ENCODE results near the gene BAIAP2L1.
A peak's percentile ranks its signal among the peaks of the same experiment; 100 is the strongest.

BAIAP2L1 gene

DNA sequence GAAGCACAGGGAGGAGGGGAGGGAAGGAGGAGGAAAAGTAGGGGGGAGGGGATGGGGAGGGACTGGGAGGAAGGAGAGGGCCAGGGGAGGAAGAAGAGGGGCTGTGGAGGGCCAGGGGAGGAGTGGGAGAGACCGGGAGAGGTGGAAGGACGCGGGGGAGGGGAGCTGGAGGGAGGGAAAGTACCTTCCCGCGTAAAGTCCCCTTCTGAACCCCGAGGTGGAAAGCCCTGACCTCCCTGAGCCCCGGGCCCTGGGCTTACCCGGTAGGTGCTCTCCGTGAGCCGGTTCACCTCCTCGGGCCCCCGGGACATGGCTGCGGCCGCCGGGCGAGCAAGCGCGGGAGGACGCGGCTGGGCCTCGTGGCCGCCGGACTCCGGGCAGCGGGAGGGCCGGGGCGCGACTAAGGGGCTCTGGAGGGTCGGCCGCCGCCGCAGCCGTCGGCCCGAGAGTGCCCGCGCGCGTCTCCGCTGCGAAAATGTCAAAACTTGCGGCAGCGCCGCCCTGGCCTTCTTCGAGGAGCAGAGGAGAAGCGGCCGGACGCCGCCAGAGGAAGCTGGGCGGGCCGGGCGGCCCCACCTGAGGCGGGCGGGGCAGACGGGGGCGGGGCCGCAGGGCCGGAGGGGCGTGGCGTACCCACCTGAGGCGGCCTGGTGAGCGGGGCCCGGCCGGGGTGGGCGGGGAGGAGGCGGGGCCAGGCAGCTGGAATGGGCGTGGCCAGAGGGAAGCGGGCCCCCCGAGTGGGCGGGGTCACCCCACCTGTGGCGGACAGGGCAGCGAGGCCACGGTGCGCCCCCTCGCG lies at the start of gene BAIAP2L1 (continued):
- TF ChIP-seq ZSCAN23 (tag by site-specific recombination; IDR thresholded peaks at IDR 0.05): 0 out of 2 replicates have a peak, but pooled peaks have one; percentile 26
- TF ChIP-seq, protein P1, sequence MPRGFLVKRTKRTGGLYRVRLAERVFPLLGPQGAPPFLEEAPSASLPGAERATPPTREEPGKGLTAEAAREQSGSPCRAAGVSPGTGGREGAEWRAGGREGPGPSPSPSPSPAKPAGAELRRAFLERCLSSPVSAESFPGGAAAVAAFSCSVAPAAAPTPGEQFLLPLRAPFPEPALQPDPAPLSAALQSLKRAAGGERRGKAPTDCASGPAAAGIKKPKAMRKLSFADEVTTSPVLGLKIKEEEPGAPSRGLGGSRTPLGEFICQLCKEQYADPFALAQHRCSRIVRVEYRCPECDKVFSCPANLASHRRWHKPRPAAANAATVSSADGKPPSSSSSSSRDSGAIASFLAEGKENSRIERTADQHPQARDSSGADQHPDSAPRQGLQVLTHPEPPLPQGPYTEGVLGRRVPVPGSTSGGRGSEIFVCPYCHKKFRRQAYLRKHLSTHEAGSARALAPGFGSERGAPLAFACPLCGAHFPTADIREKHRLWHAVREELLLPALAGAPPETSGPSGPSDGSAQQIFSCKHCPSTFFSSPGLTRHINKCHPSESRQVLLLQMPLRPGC (tag by site-specific recombination; IDR thresholded peaks at IDR 0.05): no peak
- no peak for TF ChIP-seq SP7 (tag by site-specific recombination; IDR thresholded peaks at IDR 0.05)
- 0 out of 2 replicates have a peak, but pooled peaks have one; percentile 62 for TF ChIP-seq KLF16 (tag by site-specific recombination; IDR thresholded peaks at IDR 0.05)
- no peak; the same call in none of the 2 replicates for TF ChIP-seq MZF1 (tag by site-specific recombination; IDR thresholded peaks at IDR 0.05; ENCODE audit: borderline replicate concordance)
- peak; percentile 56 for TF ChIP-seq GLIS2 (tag by site-specific recombination; IDR thresholded peaks at IDR 0.05)
- TF ChIP-seq ZNF223 (tag by site-specific recombination; IDR thresholded peaks at IDR 0.05): no peak
- TF ChIP-seq, protein P2, sequence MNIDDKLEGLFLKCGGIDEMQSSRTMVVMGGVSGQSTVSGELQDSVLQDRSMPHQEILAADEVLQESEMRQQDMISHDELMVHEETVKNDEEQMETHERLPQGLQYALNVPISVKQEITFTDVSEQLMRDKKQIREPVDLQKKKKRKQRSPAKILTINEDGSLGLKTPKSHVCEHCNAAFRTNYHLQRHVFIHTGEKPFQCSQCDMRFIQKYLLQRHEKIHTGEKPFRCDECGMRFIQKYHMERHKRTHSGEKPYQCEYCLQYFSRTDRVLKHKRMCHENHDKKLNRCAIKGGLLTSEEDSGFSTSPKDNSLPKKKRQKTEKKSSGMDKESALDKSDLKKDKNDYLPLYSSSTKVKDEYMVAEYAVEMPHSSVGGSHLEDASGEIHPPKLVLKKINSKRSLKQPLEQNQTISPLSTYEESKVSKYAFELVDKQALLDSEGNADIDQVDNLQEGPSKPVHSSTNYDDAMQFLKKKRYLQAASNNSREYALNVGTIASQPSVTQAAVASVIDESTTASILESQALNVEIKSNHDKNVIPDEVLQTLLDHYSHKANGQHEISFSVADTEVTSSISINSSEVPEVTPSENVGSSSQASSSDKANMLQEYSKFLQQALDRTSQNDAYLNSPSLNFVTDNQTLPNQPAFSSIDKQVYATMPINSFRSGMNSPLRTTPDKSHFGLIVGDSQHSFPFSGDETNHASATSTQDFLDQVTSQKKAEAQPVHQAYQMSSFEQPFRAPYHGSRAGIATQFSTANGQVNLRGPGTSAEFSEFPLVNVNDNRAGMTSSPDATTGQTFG (tag by site-specific recombination; IDR thresholded peaks at IDR 0.05; ENCODE audit: borderline replicate concordance): no peak
- peak; percentile 96 for TF ChIP-seq KLF9 (tag by site-specific recombination; IDR thresholded peaks at IDR 0.05; ENCODE audit: low read depth)
- 0 out of 2 replicates have a peak, but pooled peaks have one; percentile 12 for TF ChIP-seq ZNF629 (tag by site-specific recombination; IDR thresholded peaks at IDR 0.05)
- TF ChIP-seq, protein P3, sequence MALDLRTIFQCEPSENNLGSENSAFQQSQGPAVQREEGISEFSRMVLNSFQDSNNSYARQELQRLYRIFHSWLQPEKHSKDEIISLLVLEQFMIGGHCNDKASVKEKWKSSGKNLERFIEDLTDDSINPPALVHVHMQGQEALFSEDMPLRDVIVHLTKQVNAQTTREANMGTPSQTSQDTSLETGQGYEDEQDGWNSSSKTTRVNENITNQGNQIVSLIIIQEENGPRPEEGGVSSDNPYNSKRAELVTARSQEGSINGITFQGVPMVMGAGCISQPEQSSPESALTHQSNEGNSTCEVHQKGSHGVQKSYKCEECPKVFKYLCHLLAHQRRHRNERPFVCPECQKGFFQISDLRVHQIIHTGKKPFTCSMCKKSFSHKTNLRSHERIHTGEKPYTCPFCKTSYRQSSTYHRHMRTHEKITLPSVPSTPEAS (tag by site-specific recombination; IDR thresholded peaks at IDR 0.05): no peak
- peak; percentile 48; the same call in 1 of the 2 replicates for TF ChIP-seq ZNF596 (tag by site-specific recombination; IDR thresholded peaks at IDR 0.05)
- TF ChIP-seq, protein P4, sequence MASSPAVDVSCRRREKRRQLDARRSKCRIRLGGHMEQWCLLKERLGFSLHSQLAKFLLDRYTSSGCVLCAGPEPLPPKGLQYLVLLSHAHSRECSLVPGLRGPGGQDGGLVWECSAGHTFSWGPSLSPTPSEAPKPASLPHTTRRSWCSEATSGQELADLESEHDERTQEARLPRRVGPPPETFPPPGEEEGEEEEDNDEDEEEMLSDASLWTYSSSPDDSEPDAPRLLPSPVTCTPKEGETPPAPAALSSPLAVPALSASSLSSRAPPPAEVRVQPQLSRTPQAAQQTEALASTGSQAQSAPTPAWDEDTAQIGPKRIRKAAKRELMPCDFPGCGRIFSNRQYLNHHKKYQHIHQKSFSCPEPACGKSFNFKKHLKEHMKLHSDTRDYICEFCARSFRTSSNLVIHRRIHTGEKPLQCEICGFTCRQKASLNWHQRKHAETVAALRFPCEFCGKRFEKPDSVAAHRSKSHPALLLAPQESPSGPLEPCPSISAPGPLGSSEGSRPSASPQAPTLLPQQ (tag by site-specific recombination; IDR thresholded peaks at IDR 0.05): 0 out of 2 replicates have a peak, but pooled peaks have one; percentile 47
- TF ChIP-seq ZNF239 (tag by site-specific recombination; IDR thresholded peaks at IDR 0.05): no peak
- TF ChIP-seq, protein P5, sequence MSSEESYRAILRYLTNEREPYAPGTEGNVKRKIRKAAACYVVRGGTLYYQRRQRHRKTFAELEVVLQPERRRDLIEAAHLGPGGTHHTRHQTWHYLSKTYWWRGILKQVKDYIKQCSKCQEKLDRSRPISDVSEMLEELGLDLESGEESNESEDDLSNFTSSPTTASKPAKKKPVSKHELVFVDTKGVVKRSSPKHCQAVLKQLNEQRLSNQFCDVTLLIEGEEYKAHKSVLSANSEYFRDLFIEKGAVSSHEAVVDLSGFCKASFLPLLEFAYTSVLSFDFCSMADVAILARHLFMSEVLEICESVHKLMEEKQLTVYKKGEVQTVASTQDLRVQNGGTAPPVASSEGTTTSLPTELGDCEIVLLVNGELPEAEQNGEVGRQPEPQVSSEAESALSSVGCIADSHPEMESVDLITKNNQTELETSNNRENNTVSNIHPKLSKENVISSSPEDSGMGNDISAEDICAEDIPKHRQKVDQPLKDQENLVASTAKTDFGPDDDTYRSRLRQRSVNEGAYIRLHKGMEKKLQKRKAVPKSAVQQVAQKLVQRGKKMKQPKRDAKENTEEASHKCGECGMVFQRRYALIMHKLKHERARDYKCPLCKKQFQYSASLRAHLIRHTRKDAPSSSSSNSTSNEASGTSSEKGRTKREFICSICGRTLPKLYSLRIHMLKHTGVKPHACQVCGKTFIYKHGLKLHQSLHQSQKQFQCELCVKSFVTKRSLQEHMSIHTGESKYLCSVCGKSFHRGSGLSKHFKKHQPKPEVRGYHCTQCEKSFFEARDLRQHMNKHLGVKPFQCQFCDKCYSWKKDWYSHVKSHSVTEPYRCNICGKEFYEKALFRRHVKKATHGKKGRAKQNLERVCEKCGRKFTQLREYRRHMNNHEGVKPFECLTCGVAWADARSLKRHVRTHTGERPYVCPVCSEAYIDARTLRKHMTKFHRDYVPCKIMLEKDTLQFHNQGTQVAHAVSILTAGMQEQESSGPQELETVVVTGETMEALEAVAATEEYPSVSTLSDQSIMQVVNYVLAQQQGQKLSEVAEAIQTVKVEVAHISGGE (tag by site-specific recombination; conservative IDR thresholded peaks at IDR 0.05; ENCODE audit: low read depth): peak; percentile 44
- TF ChIP-seq ZNF776 (tag by site-specific recombination; IDR thresholded peaks at IDR 0.05; ENCODE audit: borderline replicate concordance): no peak
- no peak for TF ChIP-seq ZNF133 (tag by site-specific recombination; IDR thresholded peaks at IDR 0.05)
- no peak for TF ChIP-seq ZNF558 (tag by site-specific recombination; IDR thresholded peaks at IDR 0.05)
- TF ChIP-seq ZNF214 (tag by site-specific recombination; IDR thresholded peaks at IDR 0.05; ENCODE audit: borderline replicate concordance): no peak
- TF ChIP-seq ZNF660 (tag by site-specific recombination; IDR thresholded peaks at IDR 0.05): no peak; the same call in 1 of the 2 replicates
- peak; percentile 79; the same call in 1 of the 2 replicates for TF ChIP-seq ZBTB7A (tag by site-specific recombination; IDR thresholded peaks at IDR 0.05; ENCODE audit: low read depth)
- TF ChIP-seq, protein P6, sequence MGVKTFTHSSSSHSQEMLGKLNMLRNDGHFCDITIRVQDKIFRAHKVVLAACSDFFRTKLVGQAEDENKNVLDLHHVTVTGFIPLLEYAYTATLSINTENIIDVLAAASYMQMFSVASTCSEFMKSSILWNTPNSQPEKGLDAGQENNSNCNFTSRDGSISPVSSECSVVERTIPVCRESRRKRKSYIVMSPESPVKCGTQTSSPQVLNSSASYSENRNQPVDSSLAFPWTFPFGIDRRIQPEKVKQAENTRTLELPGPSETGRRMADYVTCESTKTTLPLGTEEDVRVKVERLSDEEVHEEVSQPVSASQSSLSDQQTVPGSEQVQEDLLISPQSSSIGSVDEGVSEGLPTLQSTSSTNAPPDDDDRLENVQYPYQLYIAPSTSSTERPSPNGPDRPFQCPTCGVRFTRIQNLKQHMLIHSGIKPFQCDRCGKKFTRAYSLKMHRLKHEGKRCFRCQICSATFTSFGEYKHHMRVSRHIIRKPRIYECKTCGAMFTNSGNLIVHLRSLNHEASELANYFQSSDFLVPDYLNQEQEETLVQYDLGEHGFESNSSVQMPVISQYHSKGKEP (tag by site-specific recombination; IDR thresholded peaks at IDR 0.05): no peak
- peak; percentile 99 for TF ChIP-seq SCRT2 (tag by site-specific recombination; IDR thresholded peaks at IDR 0.05)
- 0 out of 2 replicates have a peak, but pooled peaks have one; percentile 24 for TF ChIP-seq ZNF677 (tag by site-specific recombination; IDR thresholded peaks at IDR 0.05)
- TF ChIP-seq, protein P7, sequence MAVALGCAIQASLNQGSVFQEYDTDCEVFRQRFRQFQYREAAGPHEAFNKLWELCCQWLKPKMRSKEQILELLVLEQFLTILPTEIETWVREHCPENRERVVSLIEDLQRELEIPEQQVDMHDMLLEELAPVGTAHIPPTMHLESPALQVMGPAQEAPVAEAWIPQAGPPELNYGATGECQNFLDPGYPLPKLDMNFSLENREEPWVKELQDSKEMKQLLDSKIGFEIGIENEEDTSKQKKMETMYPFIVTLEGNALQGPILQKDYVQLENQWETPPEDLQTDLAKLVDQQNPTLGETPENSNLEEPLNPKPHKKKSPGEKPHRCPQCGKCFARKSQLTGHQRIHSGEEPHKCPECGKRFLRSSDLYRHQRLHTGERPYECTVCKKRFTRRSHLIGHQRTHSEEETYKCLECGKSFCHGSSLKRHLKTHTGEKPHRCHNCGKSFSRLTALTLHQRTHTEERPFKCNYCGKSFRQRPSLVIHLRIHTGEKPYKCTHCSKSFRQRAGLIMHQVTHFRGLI (tag by site-specific recombination; IDR thresholded peaks at IDR 0.05): no peak
